SIG-M5 treated with dmso at 0.1 percent for 504 hours (cell line): ENCODE measurements around the gene NRG2.
A peak's percentile ranks its signal among the peaks of the same experiment; 100 is the strongest.

Experiments
- DNase-seq: peaks from one replicate; lab custom pipeline; 2025; ENCODE audit not compliant: unreplicated experiment; lab: John Stamatoyannopoulos, UW

NRG2 gene

GRCh38 chr5:139862803-139863202, 180.3 kb downstream of the NRG2 start:
- no peak for DNase-seq

GRCh38 chr5:139862313-139862712, 180.8 kb downstream of the NRG2 start:
- no peak for DNase-seq

- DNase-seq = no peak
These were observed 181.3 kb downstream of the NRG2 start for GRCh38 chr5:139861889-139862207.

- no peak for DNase-seq
These were observed 181.8 kb downstream of the NRG2 start for GRCh38 chr5:139861021-139861888.

GRCh38 chr5:139859013-139859412, 184.1 kb downstream of the NRG2 start:
- no peak for DNase-seq

GRCh38 chr5:139856714-139857113, 186.4 kb downstream of the NRG2 start:
- DNase-seq = no peak

- no peak for DNase-seq
These were observed 187.1 kb downstream of the NRG2 start for GRCh38 chr5:139855946-139856540.

GRCh38 chr5:139855451-139855850, 187.6 kb downstream of the NRG2 start:
- no peak for DNase-seq

- no peak for DNase-seq
These were observed 188.1 kb downstream of the NRG2 start for GRCh38 chr5:139854953-139855352.

- no peak for DNase-seq
These were observed 189.0 kb downstream of the NRG2 start for GRCh38 chr5:139854029-139854605.

- DNase-seq = no peak
These were observed 190.4 kb downstream of the NRG2 start for GRCh38 chr5:139852696-139853095.

- no peak for DNase-seq
These were observed 191.5 kb downstream of the NRG2 start for GRCh38 chr5:139851558-139851957.

GRCh38 chr5:139850423-139851016, 192.6 kb downstream of the NRG2 start:
- DNase-seq = no peak

GRCh38 chr5:139849942-139850341, 193.2 kb downstream of the NRG2 start:
- no peak for DNase-seq

GRCh38 chr5:139849501-139849900, 193.6 kb downstream of the NRG2 start:
- DNase-seq = no peak

GRCh38 chr5:139848508-139849100, 194.5 kb downstream of the NRG2 start:
- DNase-seq = peak; percentile 45

GRCh38 chr5:139847790-139848507, 195.2 kb downstream of the NRG2 start:
- peak; percentile 69 for DNase-seq

- no peak for DNase-seq
These were observed 196.0 kb downstream of the NRG2 start for GRCh38 chr5:139847091-139847490.

GRCh38 chr5:139845846-139846681, 197.0 kb downstream of the NRG2 start:
- DNase-seq = no peak
